Fibroblast of the aortic adventitia (primary cell): ENCODE measurements around the gene RAB3D. TPM values are rescaled to one million over a fixed set of nuclear protein-coding genes. Genes with fewer than 3 reads are reported as not detected.
"Not testable (repeated sequence)": the region's sequence is repeated elsewhere in the genome, so short reads cannot be mapped to it uniquely, and the experiment has no call there.

Experiments
- DNase-seq: peaks from one replicate; pipeline ENCODE4 v3.0.0-alpha.2; 2010; ENCODE audit warnings: low read depth
- H3K4me3 ChIP-seq: 2 replicates; pipeline ENCODE4 v1.5.1; 2011; ENCODE audit warnings: low read depth, mild to moderate bottlenecking, control low read depth, low read length, moderate library complexity
- CTCF ChIP-seq: IDR thresholded peaks from 2 replicates; pipeline ENCODE4 v1.5.1; 2011; ENCODE audit warnings: mild to moderate bottlenecking, low read length, control low read depth, inconsistent platforms; ENCODE audit not compliant: insufficient read depth
- total RNA-seq: library from RNA; depleted of rRNA; stranded (reverse); fragments of >200 nt; gene quantifications from 2 replicates; pipeline ENCODE4 v1.2.3, GENCODE V29; 2012; ENCODE audit warnings: low replicate concordance

RAB3D gene
- total RNA-seq, 1 donor: 16.3 TPM

- peak; percentile 95 for DNase-seq
- H3K4me3 ChIP-seq: no peak overlapping the region
- no peak for TF ChIP-seq CTCF
Measured at GRCh38 chr19:11324079-11324661, 15.3 kb downstream of the RAB3D start.

- no peak overlapping the region for H3K4me3 ChIP-seq
- DNase-seq: no peak
Measured at GRCh38 chr19:11323601-11324078, 15.8 kb downstream of the RAB3D start.

GRCh38 chr19:11322269-11323024 is 17.0 kb downstream of the RAB3D start:
- no peak for DNase-seq
- no peak for TF ChIP-seq CTCF
- no peak overlapping the region for H3K4me3 ChIP-seq

More at GRCh38 chr19:11323601-11324078, 15.8 kb downstream of the RAB3D start:
- TF ChIP-seq CTCF: no peak

- H3K4me3 ChIP-seq: no peak overlapping the region
- TF ChIP-seq CTCF: no peak
- DNase-seq: no peak
Measured at GRCh38 chr19:11321191-11322126, 18.0 kb downstream of the RAB3D start.

GRCh38 chr19:11320278-11320995 is 19.0 kb downstream of the RAB3D start:
- DNase-seq, H3K4me3 ChIP-seq: not testable (repeated sequence)

GRCh38 chr19:11306337-11306736 is 33.1 kb downstream of the RAB3D start:
- no peak for DNase-seq
- H3K4me3 ChIP-seq: no peak overlapping the region
- no peak for TF ChIP-seq CTCF
